ENCODE measurements around the gene LAYN. TPM values are rescaled to one million over a fixed set of nuclear protein-coding genes. Genes with fewer than 3 reads are reported as not detected.

The LAYN gene
- total and polyA plus RNA-seq, 8 donors = 9.6 to 19.8 (median 15.9) TPM

DNA sequence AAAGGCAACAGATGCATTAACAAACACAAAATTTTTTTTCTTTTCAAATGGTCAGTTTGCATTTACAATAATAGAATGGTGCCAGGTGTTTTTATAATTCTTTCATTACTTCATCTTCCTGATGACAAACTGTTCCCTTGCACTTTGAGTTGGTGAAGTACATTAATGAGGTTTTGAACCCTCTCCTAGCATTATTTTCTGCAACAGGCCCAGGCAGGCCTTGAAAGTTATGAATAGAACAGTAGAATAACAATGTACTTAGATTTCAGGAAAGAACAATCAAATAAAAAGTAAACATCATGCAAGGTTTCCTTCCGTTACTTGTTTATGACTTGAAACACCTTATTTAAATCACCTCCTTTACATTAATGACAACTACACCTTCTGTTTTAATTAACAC, 37.9 kb upstream of the LAYN start:
- Histone ChIP-seq H3K27me3 (no peaks in the 10 kb centered on the region), H3K4me3 (no peak overlapping the region), H3K27ac (no peak overlapping the region), H3K9me3 (no peaks in the 10 kb centered on the region), H3K36me3 (no peaks in the 10 kb centered on the region), H3K4me1 (no peaks in the 10 kb centered on the region)
- ATAC-seq = no peak
- TF ChIP-seq, protein P1, sequence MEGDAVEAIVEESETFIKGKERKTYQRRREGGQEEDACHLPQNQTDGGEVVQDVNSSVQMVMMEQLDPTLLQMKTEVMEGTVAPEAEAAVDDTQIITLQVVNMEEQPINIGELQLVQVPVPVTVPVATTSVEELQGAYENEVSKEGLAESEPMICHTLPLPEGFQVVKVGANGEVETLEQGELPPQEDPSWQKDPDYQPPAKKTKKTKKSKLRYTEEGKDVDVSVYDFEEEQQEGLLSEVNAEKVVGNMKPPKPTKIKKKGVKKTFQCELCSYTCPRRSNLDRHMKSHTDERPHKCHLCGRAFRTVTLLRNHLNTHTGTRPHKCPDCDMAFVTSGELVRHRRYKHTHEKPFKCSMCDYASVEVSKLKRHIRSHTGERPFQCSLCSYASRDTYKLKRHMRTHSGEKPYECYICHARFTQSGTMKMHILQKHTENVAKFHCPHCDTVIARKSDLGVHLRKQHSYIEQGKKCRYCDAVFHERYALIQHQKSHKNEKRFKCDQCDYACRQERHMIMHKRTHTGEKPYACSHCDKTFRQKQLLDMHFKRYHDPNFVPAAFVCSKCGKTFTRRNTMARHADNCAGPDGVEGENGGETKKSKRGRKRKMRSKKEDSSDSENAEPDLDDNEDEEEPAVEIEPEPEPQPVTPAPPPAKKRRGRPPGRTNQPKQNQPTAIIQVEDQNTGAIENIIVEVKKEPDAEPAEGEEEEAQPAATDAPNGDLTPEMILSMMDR (IDR thresholded peaks at IDR 0.05) = no peak
- intact Hi-C loops (cut with DNase I) = no loop called here
- DNase-seq = no peak

DNA sequence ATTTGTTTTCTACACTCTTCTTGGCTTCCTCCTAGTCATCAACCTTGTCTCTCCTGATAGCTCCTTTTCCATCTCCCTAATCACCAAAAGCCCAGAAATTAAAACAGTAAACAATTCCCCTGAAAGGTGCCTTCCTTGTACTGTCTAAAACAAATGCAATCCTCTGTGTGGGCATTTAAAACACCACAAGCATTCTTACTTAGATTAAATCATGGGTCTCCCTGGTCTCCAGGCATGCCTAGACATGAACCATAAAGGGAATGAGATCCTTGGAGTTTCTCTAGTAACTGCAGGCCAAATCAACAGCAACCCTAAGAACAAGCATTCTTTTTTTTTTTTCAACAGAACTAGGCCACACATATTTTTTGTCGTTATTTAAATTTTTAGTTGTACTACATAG, 30.2 kb upstream of the LAYN start:
- no peaks in the 10 kb centered on the region for H3K36me3 ChIP-seq
- TF ChIP-seq, protein P1 (IDR thresholded peaks at IDR 0.05) = no peak
- no peak overlapping the region for H3K4me3 ChIP-seq
- DNase-seq = no peak
- intact Hi-C loops (cut with DNase I) = no loop called here
- H3K27me3 ChIP-seq = peaks cover 30 to 46% of the 10 kb centered on the region in 2 donors
- peaks cover 7 to 16% of the 10 kb centered on the region in 2 donors for H3K4me1 ChIP-seq
- H3K9me3 ChIP-seq = no peaks in the 10 kb centered on the region
- ATAC-seq = no peak
- H3K27ac ChIP-seq = no peak overlapping the region

DNA sequence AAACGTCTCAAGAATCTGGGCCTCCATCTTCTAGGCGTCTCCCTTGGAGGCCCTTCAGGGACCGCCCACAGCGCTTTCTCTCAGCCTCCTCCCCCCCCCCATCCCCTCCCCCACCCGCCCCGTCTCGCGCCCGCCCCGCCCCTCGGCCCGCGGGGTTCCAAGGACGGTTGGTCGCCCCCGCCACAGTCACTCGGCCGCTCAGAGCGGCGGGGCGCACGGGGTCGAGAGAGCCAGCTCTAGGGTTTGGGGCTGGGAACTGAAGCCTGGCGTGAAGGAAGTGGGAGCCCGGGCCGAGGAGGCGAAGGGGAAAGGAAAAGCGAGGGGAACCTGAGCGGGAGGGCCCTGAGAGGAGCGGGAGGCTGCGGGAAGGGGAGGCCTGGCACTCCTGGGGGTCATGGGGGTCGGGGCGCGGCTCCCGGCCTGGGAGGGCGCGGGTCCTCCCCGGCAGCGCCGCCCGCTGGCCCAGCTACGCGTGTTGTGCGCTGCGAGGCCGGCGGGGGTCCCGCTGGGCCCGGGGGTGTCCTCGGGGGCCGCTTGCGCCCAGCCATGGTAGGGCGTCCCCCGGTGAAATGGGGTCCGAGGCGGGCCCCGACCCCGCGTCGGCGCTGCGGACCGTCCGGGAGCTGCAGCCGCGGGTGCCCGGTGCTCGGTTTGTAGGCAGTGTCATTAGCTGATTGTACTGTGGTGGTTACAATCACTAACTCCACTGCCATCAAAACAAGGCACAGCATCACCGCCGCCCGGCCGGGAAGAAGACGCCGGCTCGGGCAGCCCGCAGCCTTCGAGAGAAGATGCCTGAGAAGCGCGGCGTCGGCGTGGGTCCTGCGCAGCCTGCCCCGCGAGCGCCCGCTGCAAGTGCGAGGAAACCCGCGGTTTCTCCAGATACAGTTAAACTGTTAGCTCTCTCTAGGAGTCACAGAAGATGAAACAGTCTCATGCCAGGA, 28.0 kb upstream of the LAYN start, which contains the start of gene BTG4:
BTG4 (minus strand) TSS at position 91 of the 944 bp plus-strand sequence. CDS start 13,610 bp downstream, outside the sequence.
- Histone ChIP-seq H3K4me3 (peak within 1 kb of the TSS; percentile 26 to 32), H3K27ac (no peak within 1 kb of the TSS), H3K36me3 (no peaks in the 10 kb centered on the region), H3K27me3 (peaks cover 30 to 46% of the 10 kb centered on the region in 2 donors), H3K4me1 (peaks cover 7 to 16% of the 10 kb centered on the region in 2 donors), H3K9me3 (no peaks in the 10 kb centered on the region)
- ATAC-seq = peak; percentile 53
- TF ChIP-seq, protein P1 (IDR thresholded peaks at IDR 0.05) = no peak
- peak in 2 of 4 donors; percentile 24 to 75 for DNase-seq
- intact Hi-C loops (cut with DNase I) = no loop called here

DNA sequence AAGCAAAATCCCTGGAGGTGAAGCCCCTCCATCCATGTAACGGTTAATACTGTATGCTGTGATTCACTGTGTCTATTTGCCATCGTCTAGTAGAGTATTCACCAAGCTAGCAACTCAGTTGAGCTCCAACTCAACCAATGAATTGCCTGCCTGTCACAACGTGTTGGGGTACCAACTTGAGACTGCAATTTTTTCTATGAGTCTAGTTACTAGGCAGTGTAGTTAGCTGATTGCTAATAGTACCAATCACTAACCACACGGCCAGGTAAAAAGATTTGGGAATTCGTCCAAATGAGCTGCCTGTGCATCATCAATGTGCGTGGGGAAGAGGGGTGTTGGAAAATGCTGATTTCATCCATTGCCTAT, 27.3 kb upstream of the LAYN start:
- peak; percentile 17 for ATAC-seq
- H3K4me1 ChIP-seq = peaks cover 7 to 16% of the 10 kb centered on the region in 2 donors
- no peak for DNase-seq
- peaks cover 30 to 46% of the 10 kb centered on the region in 2 donors for H3K27me3 ChIP-seq
- intact Hi-C loops (cut with DNase I) = no loop called here
- no peaks in the 10 kb centered on the region for H3K9me3 ChIP-seq
- H3K36me3 ChIP-seq = no peaks in the 10 kb centered on the region
- no peak overlapping the region for H3K27ac ChIP-seq
- TF ChIP-seq, protein P1 (IDR thresholded peaks at IDR 0.05) = no peak
- H3K4me3 ChIP-seq = no peak overlapping the region
